GM19023 (cell line): Measurements from ENCODE around the gene TSPYL2.

ENCODE experiments used
- ATAC-seq: cut with Tn5 transposase; IDR thresholded peaks from one replicate; pipeline ENCODE4 v1.9.1; 2021; ENCODE audit warnings: mild to moderate bottlenecking, moderate library complexity; ENCODE audit not compliant: unreplicated experiment

TSPYL2 gene

DNA sequence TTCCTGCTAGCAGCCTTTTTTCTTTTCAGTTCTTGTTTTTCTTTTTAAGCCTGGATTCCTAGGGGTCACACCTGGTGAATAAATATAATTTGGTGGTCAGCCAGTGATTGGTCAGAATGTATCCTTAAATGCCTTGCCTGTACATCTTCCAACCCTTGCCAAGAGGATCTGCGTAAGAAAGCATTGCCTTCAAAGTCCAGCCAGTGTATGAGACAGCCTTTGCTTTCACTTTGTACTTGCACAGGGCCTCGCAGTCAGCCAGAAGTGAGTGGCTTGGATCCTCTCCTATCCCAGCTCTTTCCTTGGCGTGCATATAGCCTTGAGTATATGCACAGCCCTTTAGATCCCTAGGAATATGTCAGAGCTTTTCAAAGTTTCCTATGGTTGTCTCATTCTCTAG lies 33.9 kb downstream of the TSPYL2 start:
- no peak for ATAC-seq

DNA sequence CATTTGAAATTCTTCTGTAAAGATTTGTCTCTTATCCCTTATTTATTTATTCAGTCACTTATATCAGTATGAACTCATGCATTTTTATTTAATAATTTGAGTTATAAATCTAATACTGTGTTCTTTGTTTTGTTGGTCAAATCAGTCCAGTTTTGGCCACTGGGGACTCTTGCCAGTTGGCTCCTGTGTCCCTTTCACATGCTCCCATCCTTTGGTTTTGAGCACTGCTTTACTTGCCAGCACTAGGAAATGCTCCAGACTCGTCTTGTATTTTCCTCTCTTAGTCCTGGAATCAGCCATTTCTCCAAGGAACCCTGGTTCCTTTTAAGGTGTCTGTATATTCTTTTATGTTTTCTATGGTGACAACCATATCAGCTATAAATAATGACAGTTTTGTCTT lies 39.8 kb downstream of the TSPYL2 start:
- ATAC-seq: no peak

DNA sequence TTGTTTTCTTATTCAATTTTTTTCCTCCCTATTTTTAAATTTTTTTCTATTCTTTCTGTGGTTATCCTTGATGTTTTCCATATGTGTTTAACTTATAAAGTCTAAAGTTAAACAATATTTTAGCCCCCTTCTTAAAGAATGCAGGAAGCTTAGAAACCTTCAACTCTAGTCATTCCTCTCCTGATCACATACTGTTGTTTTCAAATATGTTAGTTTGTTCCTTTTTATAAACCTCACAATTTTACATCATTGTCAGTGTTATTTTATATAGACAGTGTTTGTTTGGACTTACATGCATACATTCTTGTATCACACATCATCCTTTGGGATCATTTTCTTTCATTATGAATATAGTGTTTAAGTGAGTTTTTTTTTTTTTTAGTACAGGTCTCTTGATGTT lies 43.3 kb downstream of the TSPYL2 start:
- no peak for ATAC-seq

DNA sequence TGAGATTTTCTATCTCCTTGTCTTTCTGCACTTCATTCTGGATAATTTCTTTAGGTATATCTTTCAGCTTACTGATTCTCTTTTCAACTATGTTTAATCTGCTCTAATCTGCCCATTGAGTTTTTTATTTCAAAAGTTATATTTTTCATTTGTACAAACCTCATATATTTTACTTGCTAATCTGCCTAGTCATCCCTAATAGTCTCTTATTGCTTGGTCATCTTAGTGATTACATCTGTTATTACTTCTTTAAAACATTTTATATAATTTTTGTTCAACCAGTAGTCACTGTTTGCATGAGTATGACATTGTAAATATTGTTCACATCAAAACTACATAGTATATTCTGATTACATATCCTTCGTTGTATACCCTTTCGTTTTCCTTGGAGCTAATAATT lies 44.2 kb downstream of the TSPYL2 start:
- no peak for ATAC-seq

DNA sequence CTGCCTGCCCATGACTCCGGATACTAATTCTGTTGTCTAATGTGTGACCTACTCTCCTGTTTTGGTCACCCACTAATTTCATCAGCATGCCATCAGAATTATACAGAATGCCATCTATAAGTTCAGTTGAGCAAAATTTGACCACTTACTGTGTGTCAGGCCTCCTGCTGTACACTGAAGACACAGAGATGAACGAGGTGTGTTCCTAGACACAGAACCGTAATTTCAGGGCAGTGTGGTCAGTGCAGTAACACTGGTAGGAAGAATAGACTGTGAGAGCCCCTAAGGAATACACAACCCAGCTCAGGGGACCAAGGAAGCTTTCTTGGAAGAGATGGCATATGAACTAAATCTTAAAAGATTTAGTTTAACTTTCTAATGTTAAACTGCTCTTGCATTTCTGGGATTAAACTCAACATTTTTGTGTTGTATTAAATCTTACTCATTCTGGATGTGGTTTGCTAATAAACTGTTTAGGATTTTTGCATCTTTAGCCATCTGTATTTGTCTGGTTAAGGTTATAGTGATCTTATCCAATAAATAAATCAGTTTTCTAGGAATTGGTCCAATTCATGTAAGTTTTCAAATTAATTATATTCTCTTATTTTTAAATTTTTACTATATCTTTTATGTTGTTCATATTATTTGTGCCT lies 46.1 kb downstream of the TSPYL2 start:
- ATAC-seq: no peak

DNA sequence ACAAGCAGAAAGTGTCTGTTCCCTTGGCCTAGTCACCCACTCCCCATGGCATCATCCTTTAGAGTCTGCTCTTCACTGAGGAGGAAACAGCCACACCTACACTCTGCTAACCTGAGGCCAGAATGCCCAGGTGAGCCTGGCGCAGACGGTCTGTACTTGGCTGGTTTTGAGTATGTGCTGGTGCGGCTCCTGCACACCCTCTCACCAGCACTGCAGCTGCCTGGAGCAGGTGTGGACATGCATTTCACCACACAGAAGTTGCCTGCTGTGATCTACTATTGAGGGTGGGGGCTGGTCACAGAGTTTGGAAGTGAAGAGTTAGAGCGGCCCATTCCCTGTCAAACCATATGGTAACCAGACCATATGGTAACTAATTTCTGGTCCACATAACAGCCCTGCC lies 51.2 kb downstream of the TSPYL2 start:
- no peak for ATAC-seq

DNA sequence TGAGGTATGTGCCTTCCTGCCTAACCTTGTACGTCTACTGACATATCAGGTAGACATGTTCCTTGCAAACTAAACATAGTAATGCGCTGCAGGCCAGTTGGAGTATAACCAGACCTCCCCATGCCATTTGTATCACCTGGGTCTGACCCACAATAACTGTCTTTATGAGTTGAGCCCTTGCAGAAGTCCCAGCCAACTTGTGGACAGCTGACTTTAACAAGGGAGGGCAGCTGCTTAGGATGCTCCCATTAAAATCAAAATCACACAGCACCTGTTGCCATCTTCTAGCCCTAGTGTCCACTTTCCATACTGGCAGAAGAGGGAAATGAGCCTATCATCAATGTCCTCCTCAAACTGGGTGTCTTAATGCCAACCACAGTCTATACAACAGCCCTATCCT lies 53.4 kb downstream of the TSPYL2 start:
- ATAC-seq: no peak
